ENCODE data around the gene LTA.
A peak's percentile ranks its signal among the peaks of the same experiment; 100 is the strongest.
"Not testable (repeated sequence)": the region's sequence is repeated elsewhere in the genome, so short reads cannot be mapped to it uniquely, and the experiment has no call there.

The LTA gene

GRCh38 chr6:31547727-31548543, 24.2 kb upstream of the LTA start:
- H3K9me3 Mint-ChIP-seq: no peaks in the 10 kb centered on the region
- H3K4me1 Mint-ChIP-seq: peaks cover 68% of the 10 kb centered on the region
- no peaks in the 10 kb centered on the region for H3K27me3 Mint-ChIP-seq
- peak overlapping the region; percentile 90 for H3K27ac Mint-ChIP-seq
- peak overlapping the region; percentile 80 for H3K4me3 Mint-ChIP-seq
- no peak for DNase-seq
- H3K36me3 Mint-ChIP-seq: peaks cover 15% of the 10 kb centered on the region
- CTCF ChIA-PET: interaction anchor here (0.7 to 17.7 kb wide), 5 partner anchors 41 to 404 kb away, joined by 3 to 1087 read pairs (median 3); partner anchors contain the start of genes LST1, LTB, NCR3 and TNF

GRCh38 chr6:31548544-31548873, 23.6 kb upstream of the LTA start:
- H3K27ac Mint-ChIP-seq: peak overlapping the region; percentile 42
- H3K4me3 Mint-ChIP-seq: peak overlapping the region; percentile 80
- no peak for DNase-seq
- peaks cover 16% of the 10 kb centered on the region for H3K36me3 Mint-ChIP-seq
- H3K27me3 Mint-ChIP-seq: no peaks in the 10 kb centered on the region
- peaks cover 63% of the 10 kb centered on the region for H3K4me1 Mint-ChIP-seq
- CTCF ChIA-PET: interaction anchor here (0.9 to 17.7 kb wide), 5 partner anchors 40 to 375 kb away, joined by 3 to 1087 read pairs (median 3); partner anchors contain the start of genes LST1, LTB, NCR3 and TNF
- no peaks in the 10 kb centered on the region for H3K9me3 Mint-ChIP-seq

GRCh38 chr6:31551371-31551770, 20.7 kb upstream of the LTA start:
- CTCF ChIA-PET: interaction anchor here (1.0 to 17.7 kb wide), 13 partner anchors 9 to 189 kb away, joined by 3 to 1087 read pairs (median 5); partner anchors contain the start of genes AIF1, DDX39B, LST1 and LTB
- peak; percentile 84 for DNase-seq
- Mint-ChIP-seq H3K27ac (peak overlapping the region; percentile 29), H3K36me3 (peaks cover 20% of the 10 kb centered on the region), H3K4me1 (peaks cover 59% of the 10 kb centered on the region), H3K4me3 (peak overlapping the region; percentile 18)
- not testable (repeated sequence) for H3K9me3 Mint-ChIP-seq, H3K27me3 Mint-ChIP-seq

GRCh38 chr6:31556307-31556706, 15.8 kb upstream of the LTA start:
- H3K4me1 Mint-ChIP-seq: peaks cover 69% of the 10 kb centered on the region
- CTCF ChIA-PET: interaction anchor here (17.7 kb wide), 1 partner anchor 33 kb away, joined by 1087 read pairs; the partner anchor contains the start of genes LST1, LTB, NCR3 and TNF
- peaks cover 44% of the 10 kb centered on the region for H3K36me3 Mint-ChIP-seq
- no peaks in the 10 kb centered on the region for H3K9me3 Mint-ChIP-seq
- DNase-seq: no peak
- no peak overlapping the region for H3K27ac Mint-ChIP-seq
- no peak overlapping the region for H3K4me3 Mint-ChIP-seq
- peaks cover 4% of the 10 kb centered on the region for H3K27me3 Mint-ChIP-seq

GRCh38 chr6:31557443-31558317, 14.4 kb upstream of the LTA start:
- peak overlapping the region; percentile 41 for H3K4me3 Mint-ChIP-seq
- CTCF ChIA-PET: interaction anchor here (17.7 kb wide), 1 partner anchor 31 kb away, joined by 1087 read pairs; the partner anchor contains the start of genes LST1, LTB, NCR3 and TNF
- H3K4me1 Mint-ChIP-seq: peaks cover 66% of the 10 kb centered on the region
- no peaks in the 10 kb centered on the region for H3K9me3 Mint-ChIP-seq
- peak overlapping the region; percentile 55 for H3K27ac Mint-ChIP-seq
- H3K36me3 Mint-ChIP-seq: peaks cover 48% of the 10 kb centered on the region
- DNase-seq: no peak
- H3K27me3 Mint-ChIP-seq: peaks cover 11% of the 10 kb centered on the region

GRCh38 chr6:31558318-31558625, 13.8 kb upstream of the LTA start:
- Mint-ChIP-seq H3K36me3 (peaks cover 50% of the 10 kb centered on the region), H3K4me3 (peak overlapping the region; percentile 63), H3K27me3 (peaks cover 11% of the 10 kb centered on the region), H3K9me3 (no peaks in the 10 kb centered on the region), H3K27ac (peak overlapping the region; percentile 91), H3K4me1 (peaks cover 70% of the 10 kb centered on the region)
- no peak for DNase-seq
- CTCF ChIA-PET: interaction anchor here (17.7 kb wide), 1 partner anchor 31 kb away, joined by 1087 read pairs; the partner anchor contains the start of genes LST1, LTB, NCR3 and TNF

- Mint-ChIP-seq H3K4me3 (peak overlapping the region; percentile 63), H3K9me3 (no peaks in the 10 kb centered on the region), H3K27ac (peak overlapping the region; percentile 91), H3K4me1 (peaks cover 73% of the 10 kb centered on the region), H3K36me3 (peaks cover 54% of the 10 kb centered on the region), H3K27me3 (peaks cover 15% of the 10 kb centered on the region)
- CTCF ChIA-PET: interaction anchor here (1.1 to 17.7 kb wide), 4 partner anchors 12 to 304 kb away, joined by 4 to 1087 read pairs (median 8); partner anchors contain the start of genes ATP6V1G2, LST1, LTB and NCR3
- peak; percentile 69 for DNase-seq
Measured at GRCh38 chr6:31558631-31559500, 13.2 kb upstream of the LTA start.

- H3K9me3 Mint-ChIP-seq: no peaks in the 10 kb centered on the region
- peaks cover 73% of the 10 kb centered on the region for H3K4me1 Mint-ChIP-seq
- CTCF ChIA-PET: interaction anchor here (1.0 to 17.7 kb wide), 5 partner anchors 8 to 304 kb away, joined by 4 to 1087 read pairs (median 5); partner anchors contain the start of genes ATP6V1G2, LST1, LTB and NCR3
- peaks cover 54% of the 10 kb centered on the region for H3K36me3 Mint-ChIP-seq
- peaks cover 19% of the 10 kb centered on the region for H3K27me3 Mint-ChIP-seq
- DNase-seq: no peak
- H3K27ac Mint-ChIP-seq: peak overlapping the region; percentile 91
- peak overlapping the region; percentile 63 for H3K4me3 Mint-ChIP-seq
Measured at GRCh38 chr6:31559606-31559957, 12.5 kb upstream of the LTA start.

- peak overlapping the region; percentile 63 for H3K4me3 Mint-ChIP-seq
- peaks cover 24% of the 10 kb centered on the region for H3K27me3 Mint-ChIP-seq
- peak overlapping the region; percentile 91 for H3K27ac Mint-ChIP-seq
- peaks cover 57% of the 10 kb centered on the region for H3K36me3 Mint-ChIP-seq
- no peaks in the 10 kb centered on the region for H3K9me3 Mint-ChIP-seq
- CTCF ChIA-PET: interaction anchor here (1.0 to 17.7 kb wide), 4 partner anchors 9 to 29 kb away, joined by 4 to 1087 read pairs (median 8); partner anchors contain the start of genes ATP6V1G2, LST1, LTB and NCR3
- H3K4me1 Mint-ChIP-seq: peaks cover 70% of the 10 kb centered on the region
- peak; percentile 69 for DNase-seq
Measured at GRCh38 chr6:31559958-31560696, 12.0 kb upstream of the LTA start.

GRCh38 chr6:31560697-31561058, 11.4 kb upstream of the LTA start:
- no peak for DNase-seq
- no peaks in the 10 kb centered on the region for H3K9me3 Mint-ChIP-seq
- H3K27me3 Mint-ChIP-seq: peaks cover 30% of the 10 kb centered on the region
- peak overlapping the region; percentile 63 for H3K4me3 Mint-ChIP-seq
- CTCF ChIA-PET: interaction anchor here (2.5 to 17.7 kb wide), 2 partner anchors 10 to 28 kb away, joined by 12 to 1087 read pairs; partner anchors contain the start of genes LST1, LTB, NCR3 and TNF
- H3K36me3 Mint-ChIP-seq: peaks cover 61% of the 10 kb centered on the region
- peaks cover 73% of the 10 kb centered on the region for H3K4me1 Mint-ChIP-seq
- H3K27ac Mint-ChIP-seq: peak overlapping the region; percentile 91

GRCh38 chr6:31567531-31568370, 4.3 kb upstream of the LTA start:
- H3K27me3 Mint-ChIP-seq: peaks cover 33% of the 10 kb centered on the region
- H3K36me3 Mint-ChIP-seq: peaks cover 22% of the 10 kb centered on the region
- H3K9me3 Mint-ChIP-seq: no peaks in the 10 kb centered on the region
- DNase-seq: peak; percentile 52
- H3K4me1 Mint-ChIP-seq: peaks cover 71% of the 10 kb centered on the region
- H3K4me3 Mint-ChIP-seq: peak overlapping the region; percentile 13
- CTCF ChIA-PET: interaction anchor here (1.0 to 27.0 kb wide), 6 partner anchors 9 to 26 kb away, joined by 4 to 780 read pairs (median 8); partner anchors contain the start of genes LST1, LTB and NCR3
- H3K27ac Mint-ChIP-seq: peak overlapping the region; percentile 85

GRCh38 chr6:31568537-31568961, 3.5 kb upstream of the LTA start:
- H3K9me3 Mint-ChIP-seq: no peaks in the 10 kb centered on the region
- peaks cover 73% of the 10 kb centered on the region for H3K4me1 Mint-ChIP-seq
- peak; percentile 84 for DNase-seq
- peak overlapping the region; percentile 85 for H3K27ac Mint-ChIP-seq
- CTCF ChIA-PET: interaction anchor here (1.0 to 27.0 kb wide), 5 partner anchors 9 to 25 kb away, joined by 4 to 780 read pairs (median 9); partner anchors contain the start of genes LST1, LTB and NCR3
- H3K36me3 Mint-ChIP-seq: peaks cover 21% of the 10 kb centered on the region
- H3K4me3 Mint-ChIP-seq: peak overlapping the region; percentile 27
- peaks cover 33% of the 10 kb centered on the region for H3K27me3 Mint-ChIP-seq

All from activated naive CD4-positive, alpha-beta T cell treated with anti-CD3 and anti-CD28 coated beads, Interleukin-2, amount 10 ng/mL, durations not matched to agents 7 days and 5 days (primary cell).